Natural killer cell (primary cell): ENCODE results near the gene NEUROD1. TPM values are rescaled to one million over a fixed set of nuclear protein-coding genes. Genes with fewer than 3 reads are reported as not detected.
A peak's percentile ranks its signal among the peaks of the same experiment; 100 is the strongest.
"Not testable (repeated sequence)": the region's sequence is repeated elsewhere in the genome, so short reads cannot be mapped to it uniquely, and the experiment has no call there.

Source experiments
- ATAC-seq, 3 donors: fragments of 150-1000 bp in 2 of 3; fragments of 200-7000 bp in 1 of 3; cut with Tn5 transposase; 1 replicate in 1 of 3; 2 replicates in 2 of 3; pipeline ENCODE4 v1.10.0; 2021; ENCODE audit warnings: mild to moderate bottlenecking in 2 of 3, moderate library complexity in 2 of 3
- DNase-seq, 2 donors: peaks; one replicate each; pipeline versions ENCODE4 v3.0.0 to v3.0.0-alpha.2; 2013 to 2021; ENCODE audit warnings: mixed read lengths in 1 of 2
- H3K27ac ChIP-seq: one replicate; pipeline ENCODE4 v1.5.1; 2013; ENCODE audit warnings: mild to moderate bottlenecking, low read length
- H3K27me3 ChIP-seq: one replicate; pipeline ENCODE4 v1.6.1; 2013; ENCODE audit warnings: low read length; ENCODE audit not compliant: control insufficient read depth, insufficient read depth
- H3K36me3 ChIP-seq: one replicate; pipeline ENCODE4 v1.6.1; 2013; ENCODE audit warnings: low read length; ENCODE audit not compliant: control insufficient read depth, insufficient read depth
- H3K4me1 ChIP-seq: one replicate; pipeline ENCODE4 v1.6.1; 2013; ENCODE audit warnings: low read length; ENCODE audit not compliant: control insufficient read depth, insufficient read depth
- H3K4me3 ChIP-seq: one replicate; pipeline ENCODE4 v1.5.1; 2013; ENCODE audit warnings: low read length
- H3K9me3 ChIP-seq: one replicate; pipeline ENCODE4 v1.6.1; 2013; ENCODE audit warnings: low read length; ENCODE audit not compliant: control insufficient read depth, insufficient read depth
- H3K27ac Mint-ChIP-seq, 2 donors: one replicate each; pipeline ENCODE4 v1.8.0; 2022; ENCODE audit warnings: mild to moderate bottlenecking in 2 of 2, mixed read lengths in 2 of 2, moderate library complexity in 1 of 2
- H3K27me3 Mint-ChIP-seq, 2 donors: one replicate each; pipeline ENCODE4 v1.8.0; 2022; ENCODE audit warnings: low read depth in 2 of 2, mixed read lengths in 2 of 2
- H3K36me3 Mint-ChIP-seq: one replicate; pipeline ENCODE4 v1.8.0; 2022; ENCODE audit warnings: mixed read lengths
- H3K4me1 Mint-ChIP-seq, 2 donors: one replicate each; pipeline ENCODE4 v1.8.0; 2022; ENCODE audit warnings: mixed read lengths in 2 of 2
- H3K4me3 Mint-ChIP-seq: one replicate; pipeline ENCODE4 v1.8.0; 2022; ENCODE audit warnings: mild to moderate bottlenecking, moderate library complexity, mixed read lengths
- H3K9me3 Mint-ChIP-seq, 2 donors: one replicate each; pipeline ENCODE4 v1.8.0; 2022; ENCODE audit warnings: mixed read lengths in 2 of 2
- CTCF ChIP-seq: fragments of 200-600 bp; IDR thresholded peaks from one replicate; pipeline ENCODE4 v1.8.0; 2022; ENCODE audit warnings: antibody characterized with exemption
- WGBS: methylation state at CpG from one replicate; pipeline ENCODE4 v1.1.7; 2013; ENCODE audit warnings: missing lambda C conversion rate; ENCODE audit not compliant: insufficient coverage; 5-methylcytosine and 5-hydroxymethylcytosine counted together
- intact Hi-C: fragments of 100-400 bp; cut with micrococcal nuclease; formaldehyde crosslinking; loops from one replicate; pipeline ENCODE4 v1.14.2; 2022
- total RNA-seq, 4 donors: library from RNA; stranded (reverse); fragments of 120-200 nt in 1 of 4; gene quantifications; one replicate each; pipeline versions ENCODE4 v1.2.3 to v1.2.4, GENCODE V29; 2013 to 2022

NEUROD1 gene
- total RNA-seq, 3 donors from 2014 or later (not counting 1 experiment from before 2014, with no cell fraction given): not detected

GRCh38 chr2:181723731-181724130 lies 43.4 kb upstream of the NEUROD1 start:
- Mint-ChIP-seq H3K4me1 (no peaks in the 10 kb centered on the region), H3K4me3 (no peak overlapping the region), H3K9me3 (no peaks in the 10 kb centered on the region), H3K36me3 (no peaks in the 10 kb centered on the region), H3K27ac (no peak overlapping the region), H3K27me3 (peaks cover 9 to 20% of the 10 kb centered on the region in 2 donors)
- no peaks in the 10 kb centered on the region for H3K9me3 ChIP-seq
- H3K4me3 ChIP-seq: no peak overlapping the region
- H3K4me1 ChIP-seq: no peaks in the 10 kb centered on the region
- no peaks in the 10 kb centered on the region for H3K36me3 ChIP-seq
- WGBS: 100% methylated on average over 1 of the region's 2 CpGs
- H3K27me3 ChIP-seq: peaks cover 2% of the 10 kb centered on the region
- intact Hi-C loops: no loop called here
- DNase-seq: no peak
- H3K27ac ChIP-seq: no peak overlapping the region
- TF ChIP-seq CTCF: no peak
- no peak for ATAC-seq

GRCh38 chr2:181715033-181715630 lies 34.8 kb upstream of the NEUROD1 start:
- H3K9me3 ChIP-seq: no peaks in the 10 kb centered on the region
- no peaks in the 10 kb centered on the region for H3K36me3 ChIP-seq
- Mint-ChIP-seq H3K36me3 (no peaks in the 10 kb centered on the region), H3K9me3 (no peaks in the 10 kb centered on the region), H3K4me3 (no peak overlapping the region), H3K27ac (no peak overlapping the region), H3K4me1 (no peaks in the 10 kb centered on the region), H3K27me3 (peaks cover 0 to 6% of the 10 kb centered on the region in 2 donors)
- peak; percentile 42 to 87 for DNase-seq
- no peak overlapping the region for H3K27ac ChIP-seq
- WGBS: 0% methylated on average over 2 of the region's 2 CpGs
- H3K4me3 ChIP-seq: no peak overlapping the region
- no peaks in the 10 kb centered on the region for H3K4me1 ChIP-seq
- peak; percentile 77 to 83 (median 82) for ATAC-seq
- peak; percentile 74 for TF ChIP-seq CTCF
- intact Hi-C loops: loop anchor here (1.0 kb wide), 1 partner anchor 638 kb away; no protein-coding TSS in a partner anchor
- no peaks in the 10 kb centered on the region for H3K27me3 ChIP-seq

GRCh38 chr2:181711051-181711450 lies 30.7 kb upstream of the NEUROD1 start:
- H3K36me3 ChIP-seq, intact Hi-C loops, H3K9me3 Mint-ChIP-seq, DNase-seq, H3K4me1 Mint-ChIP-seq, H3K9me3 ChIP-seq, H3K36me3 Mint-ChIP-seq, H3K4me3 Mint-ChIP-seq, H3K27me3 Mint-ChIP-seq, H3K27ac ChIP-seq, H3K4me1 ChIP-seq, H3K27ac Mint-ChIP-seq, H3K4me3 ChIP-seq, H3K27me3 ChIP-seq, ATAC-seq: not testable (repeated sequence)

GRCh38 chr2:181702519-181702918 lies 22.2 kb upstream of the NEUROD1 start:
- H3K27ac Mint-ChIP-seq, H3K4me3 Mint-ChIP-seq, H3K9me3 Mint-ChIP-seq, H3K4me3 ChIP-seq, H3K4me1 ChIP-seq, H3K27ac ChIP-seq, H3K36me3 ChIP-seq, ATAC-seq, intact Hi-C loops, H3K9me3 ChIP-seq, DNase-seq, H3K27me3 Mint-ChIP-seq, H3K27me3 ChIP-seq, H3K36me3 Mint-ChIP-seq, H3K4me1 Mint-ChIP-seq: not testable (repeated sequence)
- 97% methylated on average over 3 of the region's 3 CpGs for WGBS
